GM18519 (cell line): Measurements from ENCODE around the gene DRD4.

ENCODE experiments used
- ATAC-seq: cut with Tn5 transposase; IDR thresholded peaks from one replicate; pipeline ENCODE4 v1.9.1; 2021; ENCODE audit warnings: mild to moderate bottlenecking, moderate library complexity; ENCODE audit not compliant: unreplicated experiment, low FRiP score

Gene DRD4

GRCh38 chr11:609341-609811 is 27.7 kb upstream of the DRD4 start:
- no peak for ATAC-seq

GRCh38 chr11:610146-610801 is 26.8 kb upstream of the DRD4 start:
- ATAC-seq: no peak

- no peak for ATAC-seq
Measured at GRCh38 chr11:611001-611996, 25.8 kb upstream of the DRD4 start.

GRCh38 chr11:612201-612960 is 24.7 kb upstream of the DRD4 start:
- ATAC-seq: no peak

GRCh38 chr11:612961-613300 is 24.1 kb upstream of the DRD4 start:
- no peak for ATAC-seq

- no peak for ATAC-seq
Measured at GRCh38 chr11:613369-613968, 23.6 kb upstream of the DRD4 start.

- ATAC-seq: no peak
Measured at GRCh38 chr11:614021-614622, 22.9 kb upstream of the DRD4 start.

GRCh38 chr11:614623-615503 is 22.2 kb upstream of the DRD4 start:
- no peak for ATAC-seq

- ATAC-seq: peak; percentile 49
Measured at GRCh38 chr11:615504-616319, 21.4 kb upstream of the DRD4 start, which contains the start of gene IRF7. TSS of gene IRF7 (minus strand) at chr11:615950. CDS start at chr11:615364, 586 bp downstream.

GRCh38 chr11:616320-617198 is 20.5 kb upstream of the DRD4 start:
- no peak for ATAC-seq

- no peak for ATAC-seq
Measured at GRCh38 chr11:617199-617911, 19.7 kb upstream of the DRD4 start.

- ATAC-seq: no peak
Measured at GRCh38 chr11:617912-618682, 19.0 kb upstream of the DRD4 start.

GRCh38 chr11:618856-619627 is 18.0 kb upstream of the DRD4 start:
- ATAC-seq: no peak

GRCh38 chr11:619628-620050 is 17.4 kb upstream of the DRD4 start:
- no peak for ATAC-seq

GRCh38 chr11:620201-620600 is 16.9 kb upstream of the DRD4 start:
- ATAC-seq: no peak
